H1 (cell line): ENCODE results near the gene B3GAT1. TPM values are rescaled to one million over a fixed set of nuclear protein-coding genes. Genes with fewer than 3 reads are reported as not detected.

Experiments used
- CEBPB ChIP-seq: IDR thresholded peaks from 2 replicates; pipeline ENCODE4 v1.6.1; 2012; ENCODE audit warnings: low read depth, low read length
- CTCF ChIP-seq, 3 experiments: IDR thresholded peaks; 1 replicate in 2 of 3; 2 replicates in 1 of 3; pipeline versions ENCODE4 v1.5.1 to v1.6.1; 2011; ENCODE audit warnings: low read length in 3 of 3, mild to moderate bottlenecking in 3 of 3, inconsistent platforms in 2 of 3, low read depth in 1 of 3, moderate library complexity in 1 of 3; ENCODE audit not compliant: insufficient read depth in 1 of 3; ENCODE audit errors: control extremely low read depth in 1 of 3
- EP300 ChIP-seq, 2 experiments: IDR thresholded peaks; 1 replicate in 1 of 2; 2 replicates in 1 of 2; pipeline ENCODE4 v1.6.1; 2011 to 2012; ENCODE audit warnings: low read depth in 2 of 2, low read length in 2 of 2, mild to moderate bottlenecking in 2 of 2, borderline replicate concordance in 1 of 2, inconsistent platforms in 1 of 2, moderate library complexity in 1 of 2
- SRF ChIP-seq: IDR thresholded peaks from 2 replicates; pipeline ENCODE4 v1.6.1; 2011; ENCODE audit warnings: mild to moderate bottlenecking, low read depth, low read length, moderate library complexity
- TBP ChIP-seq: IDR thresholded peaks from 2 replicates; pipeline ENCODE4 v1.6.1; 2011; ENCODE audit warnings: low read depth, low read length, improper control_type of control experiment
- polyA plus RNA-seq, 7 experiments: library from polyadenylated mRNA; depleted of rRNA in 3 of 7; stranded (reverse) in 5 of 7; unstranded in 2 of 7; fragments of >200 nt in 5 of 7; fragments of 200-250 nt in 2 of 7; gene quantifications; 1 replicate in 5 of 7; 2 replicates in 1 of 7; 4 replicates in 1 of 7; pipeline versions ENCODE4 v1.2.1 to v1.2.3, GENCODE V29; 2011 to 2013; ENCODE audit warnings: missing spikeins in 2 of 7, mixed read lengths in 2 of 7
- total RNA-seq: library from RNA; stranded (reverse); fragmentation: NEBNext Ultra II Directional; extraction: Animal tissue kit (Norgen Biotek cat#: 25700); gene quantifications from 2 replicates; pipeline ENCODE4 v1.2.1, GENCODE V29; 2021

Gene B3GAT1
- total and polyA plus RNA-seq, 2 of the 8 experiments (the other 6 are each of a cell fraction or from before 2014, with no cell fraction given), result 19.7 to 32.4 TPM

DNA sequence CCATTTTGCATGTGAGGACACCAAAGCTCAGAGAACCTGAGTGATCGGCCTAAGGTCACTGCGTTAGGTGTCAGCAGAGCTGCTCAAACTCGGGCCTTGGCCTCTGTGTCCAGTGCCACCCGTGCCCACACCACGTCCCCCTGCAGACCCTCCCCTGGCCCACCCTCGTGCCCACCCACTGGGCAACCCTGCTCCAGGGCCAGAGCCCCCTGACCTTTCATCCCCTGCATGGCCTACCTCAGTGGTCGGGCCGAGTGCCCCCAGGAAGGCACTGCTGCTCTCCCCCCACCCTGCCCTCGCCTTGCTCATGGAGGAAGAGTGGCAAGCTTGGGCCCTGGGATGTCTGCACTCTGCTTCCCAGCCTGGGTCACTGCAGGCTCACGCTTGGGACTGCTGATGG, 17.7 kb downstream of the B3GAT1 start (continued):
- TF ChIP-seq TBP (no peak), SRF (no peak), CTCF (IDR thresholded peaks at IDR 0.05; ENCODE audit: control extremely low read depth in 1 of 3, insufficient read depth in 1 of 3, low read depth in 1 of 3, low read length in 3 of 3) (no peak), EP300 (IDR thresholded peaks at IDR 0.05; ENCODE audit: borderline replicate concordance in 1 of 2, low read depth in 2 of 2, low read length in 2 of 2) (no peak), CEBPB (no peak)
